Spleen (tissue), 11 donors: Measurements from ENCODE around the gene KASH5. TPM values are rescaled to one million over a fixed set of nuclear protein-coding genes. Genes with fewer than 3 reads are reported as not detected.

ENCODE experiments used
- DNase-seq: peaks from one replicate; pipeline ENCODE4 v3.0.0-alpha.2; 2020
- H3K27ac ChIP-seq, 8 donors: fragments of 200-600 bp; sonication (generic) in 7 of 8; 1 replicate in 4 of 8; 2 replicates in 4 of 8; pipeline versions ENCODE4 v1.5.0 to v1.8.0; 2016 to 2021; ENCODE audit warnings: inconsistent platforms in 4 of 8, mild to moderate bottlenecking in 4 of 8, moderate library complexity in 1 of 8
- H3K27me3 ChIP-seq, 7 donors: fragments of 200-600 bp; sonication (generic) in 6 of 7; replicated peaks in 1 of 7; 1 replicate in 4 of 7; 2 replicates in 3 of 7; pipeline versions ENCODE4 v1.5.0 to v1.8.0; 2016 to 2021; ENCODE audit warnings: inconsistent platforms in 3 of 7, mild to moderate bottlenecking in 1 of 7
- H3K36me3 ChIP-seq, 6 donors: fragments of 200-600 bp; sonication (generic) in 5 of 6; 1 replicate in 4 of 6; 2 replicates in 2 of 6; pipeline versions ENCODE4 v1.5.0 to v1.8.0; 2016 to 2021; ENCODE audit warnings: inconsistent platforms in 2 of 6
- H3K4me1 ChIP-seq, 6 donors: fragments of 200-600 bp; sonication (generic) in 5 of 6; 1 replicate in 3 of 6; 2 replicates in 3 of 6; pipeline versions ENCODE4 v1.5.0 to v1.8.0; 2016 to 2021; ENCODE audit warnings: inconsistent platforms in 3 of 6
- H3K4me3 ChIP-seq, 8 donors: fragments of 200-600 bp; sonication (generic) in 7 of 8; 1 replicate in 4 of 8; 2 replicates in 4 of 8; pipeline versions ENCODE4 v1.5.0 to v1.8.0; 2016 to 2021; ENCODE audit warnings: inconsistent platforms in 4 of 8, mild to moderate bottlenecking in 4 of 8, moderate library complexity in 2 of 8
- H3K9me3 ChIP-seq, 8 donors: fragments of 200-600 bp; sonication (generic) in 7 of 8; 1 replicate in 4 of 8; 2 replicates in 4 of 8; pipeline versions ENCODE4 v1.5.0 to v1.8.0; 2016 to 2021; ENCODE audit warnings: inconsistent platforms in 4 of 8
- POLR2A ChIP-seq, 3 donors: fragments of 450-650 bp; IDR thresholded peaks; one replicate each; pipeline ENCODE4 v1.5.1; 2017; ENCODE audit warnings: antibody characterized with exemption in 3 of 3, mild to moderate bottlenecking in 1 of 3
- POLR2AphosphoS5 ChIP-seq, 3 donors: sonication (generic); formaldehyde crosslinking; IDR thresholded peaks; one replicate each; pipeline ENCODE4 v1.5.1; 2017; ENCODE audit warnings: antibody characterized with exemption in 3 of 3
- WGBS, 5 donors: extraction: QIAGEN DNeasy Blood & Tissue Kit in 3 of 5; methylation state at CpG; one replicate each; pipeline versions ENCODE4 v1.1.5 to v1.1.7; 2013 to 2018; 5-methylcytosine and 5-hydroxymethylcytosine counted together
- intact Hi-C: fragments of 100-400 bp; cut with DNase I; formaldehyde crosslinking; loops from one replicate; pipeline ENCODE4 v1.15.0; 2023; ENCODE audit warnings: low total_unique reads
- polyA plus RNA-seq, 3 donors: library from polyadenylated mRNA; stranded (reverse); fragments of 200-250 nt; gene quantifications; one replicate each; pipeline ENCODE4 v1.2.1, GENCODE V29; 2013
- total RNA-seq, 7 donors: library from RNA; depleted of rRNA in 3 of 7; stranded (reverse); fragments of >200 nt in 3 of 7; fragmentation: NEBNext Ultra II Directional in 4 of 7; extraction: Animal tissue kit (Norgen Biotek cat#: 25700) in 4 of 7; gene quantifications; one replicate each; pipeline versions ENCODE4 v1.1.0 to v1.2.1, GENCODE V29; 2016 to 2021
- TF ChIP-seq, protein P1 (sequence below), 11 experiments: fragments of 200-600 bp in 7 of 11; fragments of 450-650 bp in 4 of 11; sonication (generic) in 4 of 11; IDR thresholded peaks in 8 of 11; conservative IDR thresholded peaks in 3 of 11; 1 replicate in 7 of 11; 2 replicates in 4 of 11; pipeline versions ENCODE4 v1.4.0 to v1.8.0; 2016 to 2021; ENCODE audit warnings: antibody characterized with exemption in 11 of 11, inconsistent platforms in 4 of 11, mild to moderate bottlenecking in 1 of 11
- donor health status: healthy with polysubstance abuse.
- donor health status: DM: no; HTN: no; CAD: no; lungs with moderate emphysema.
- donor health status: DM: no; HTN: no; CAD: no.
- donor health status: Bipolar disorder and iron deficiency.
- donor health status: healthy.
- donor health status: DM: no; HTN: no; CAD: no.
- donor health status: DM: yes; HTN: yes; CAD: no.

Gene KASH5
- total and polyA plus RNA-seq, 10 donors: 0.11 to 0.41 (median 0.26) TPM; not detected in 6

DNA sequence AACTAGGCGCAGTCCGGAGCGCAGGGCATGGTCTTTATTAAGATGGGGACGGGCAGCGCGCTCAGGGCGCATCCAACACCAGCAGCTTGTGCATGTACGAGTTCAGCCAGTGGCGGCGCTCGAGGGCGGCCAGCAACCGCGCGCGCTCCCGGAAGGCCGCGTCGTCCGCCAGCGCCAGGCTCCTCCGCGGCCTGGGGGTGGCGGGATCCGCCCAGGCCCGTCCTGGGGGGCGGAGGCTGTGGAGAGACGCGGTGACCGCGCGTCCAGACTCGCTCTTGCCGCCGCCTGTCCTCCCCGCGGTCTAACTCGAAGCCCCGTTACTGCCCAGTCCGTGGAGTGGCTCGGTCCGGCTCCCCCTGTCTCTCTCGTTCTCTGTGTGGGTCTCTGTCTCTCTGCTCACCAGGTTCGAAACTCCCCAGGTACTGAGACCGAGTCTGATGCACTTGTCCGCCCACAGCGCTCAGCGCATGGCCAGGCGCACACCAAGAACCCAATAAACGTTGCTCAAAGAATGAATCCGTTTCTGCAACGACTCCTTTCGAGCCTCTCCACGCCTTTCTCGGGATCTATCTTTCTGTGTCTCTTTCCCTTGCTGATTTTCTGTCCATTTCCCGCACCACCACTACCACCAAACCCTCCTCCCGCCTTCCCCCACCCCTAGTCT is 34.5 kb downstream of the KASH5 start:
- Histone ChIP-seq H3K4me3 (peak overlapping the region in 7 of 8 donors; percentile 6 to 63 (median 18)), H3K4me1 (peaks cover 20 to 53% (median 37%) of the 10 kb centered on the region in 6 donors), H3K9me3 (no peaks in the 10 kb centered on the region), H3K27me3 (peaks cover 5 to 98% (median 77%) of the 10 kb centered on the region in 7 donors), H3K27ac (no peak overlapping the region), H3K36me3 (no peaks in the 10 kb centered on the region)
- no peak for DNase-seq
- intact Hi-C loops: no loop called here
- peak in 1 of 3 donors; percentile 33 for TF ChIP-seq POLR2AphosphoS5 (IDR thresholded peaks at IDR 0.05)
- no peak for TF ChIP-seq POLR2A (IDR thresholded peaks at IDR 0.05)
- TF ChIP-seq, protein P1, sequence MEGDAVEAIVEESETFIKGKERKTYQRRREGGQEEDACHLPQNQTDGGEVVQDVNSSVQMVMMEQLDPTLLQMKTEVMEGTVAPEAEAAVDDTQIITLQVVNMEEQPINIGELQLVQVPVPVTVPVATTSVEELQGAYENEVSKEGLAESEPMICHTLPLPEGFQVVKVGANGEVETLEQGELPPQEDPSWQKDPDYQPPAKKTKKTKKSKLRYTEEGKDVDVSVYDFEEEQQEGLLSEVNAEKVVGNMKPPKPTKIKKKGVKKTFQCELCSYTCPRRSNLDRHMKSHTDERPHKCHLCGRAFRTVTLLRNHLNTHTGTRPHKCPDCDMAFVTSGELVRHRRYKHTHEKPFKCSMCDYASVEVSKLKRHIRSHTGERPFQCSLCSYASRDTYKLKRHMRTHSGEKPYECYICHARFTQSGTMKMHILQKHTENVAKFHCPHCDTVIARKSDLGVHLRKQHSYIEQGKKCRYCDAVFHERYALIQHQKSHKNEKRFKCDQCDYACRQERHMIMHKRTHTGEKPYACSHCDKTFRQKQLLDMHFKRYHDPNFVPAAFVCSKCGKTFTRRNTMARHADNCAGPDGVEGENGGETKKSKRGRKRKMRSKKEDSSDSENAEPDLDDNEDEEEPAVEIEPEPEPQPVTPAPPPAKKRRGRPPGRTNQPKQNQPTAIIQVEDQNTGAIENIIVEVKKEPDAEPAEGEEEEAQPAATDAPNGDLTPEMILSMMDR (IDR thresholded peaks at IDR 0.05 in 8 of 11, conservative IDR thresholded peaks at IDR 0.05 in 3 of 11): peak in 5 of 11 experiments; percentile 31 to 54 (median 46)
- 2 to 6% (median 3%) methylated on average over 47 to 58 of the region's 58 CpGs for WGBS, 5 donors

DNA sequence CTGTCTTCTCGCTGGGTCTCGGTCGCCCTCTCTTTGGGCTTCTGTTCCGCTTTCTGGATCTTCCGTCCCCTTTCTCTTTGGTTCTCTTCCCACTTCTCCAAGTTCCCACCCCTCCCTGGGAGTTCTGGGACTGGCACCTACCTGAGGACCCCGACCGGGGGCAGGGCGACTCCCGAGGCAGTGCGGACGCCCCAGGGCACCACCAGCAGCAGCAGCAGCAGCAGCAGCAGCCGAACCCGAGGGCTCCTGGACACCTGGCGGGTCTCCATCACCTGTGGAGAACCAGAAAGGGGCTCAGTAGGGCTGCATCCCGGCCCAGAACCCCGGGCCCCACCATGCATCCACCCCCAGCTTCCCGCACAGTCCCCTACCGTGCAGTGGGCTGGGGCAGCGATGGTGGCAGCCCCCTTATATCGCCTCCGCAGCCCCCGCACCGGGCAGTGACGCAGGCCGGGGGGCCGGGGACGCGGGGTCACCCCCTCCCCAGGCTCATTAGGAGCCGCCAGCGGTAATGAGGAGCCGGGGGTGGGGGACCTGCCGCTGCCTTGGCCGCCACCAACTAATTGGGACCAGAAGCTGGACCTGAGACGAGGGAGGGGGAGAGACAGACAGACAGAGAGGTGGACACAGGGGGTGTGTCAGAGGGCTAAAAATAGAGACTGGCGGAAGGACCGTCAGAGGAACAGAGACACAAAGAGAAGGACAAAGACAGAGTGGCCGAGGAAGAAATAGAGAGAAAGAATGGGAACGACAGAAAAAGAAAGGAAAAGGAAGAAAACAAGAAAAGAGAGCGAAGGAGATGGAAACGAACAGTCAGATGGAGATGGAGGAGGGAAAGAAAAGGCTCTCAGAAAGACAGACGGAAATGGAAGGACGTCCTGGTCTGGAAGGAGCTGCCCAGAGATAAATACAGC is 35.3 kb downstream of the KASH5 start, which contains the start of gene PTH2:
TSS of gene PTH2 (minus strand) at position 371 of the 914 bp plus-strand sequence. CDS start at position 269, 102 bp downstream.
- H3K27me3 ChIP-seq: peaks cover 5 to 100% (median 85%) of the 10 kb centered on the region in 7 donors
- 8 to 10% (median 9%) methylated on average over 32 to 42 of the region's 42 CpGs for WGBS, 5 donors

DNA sequence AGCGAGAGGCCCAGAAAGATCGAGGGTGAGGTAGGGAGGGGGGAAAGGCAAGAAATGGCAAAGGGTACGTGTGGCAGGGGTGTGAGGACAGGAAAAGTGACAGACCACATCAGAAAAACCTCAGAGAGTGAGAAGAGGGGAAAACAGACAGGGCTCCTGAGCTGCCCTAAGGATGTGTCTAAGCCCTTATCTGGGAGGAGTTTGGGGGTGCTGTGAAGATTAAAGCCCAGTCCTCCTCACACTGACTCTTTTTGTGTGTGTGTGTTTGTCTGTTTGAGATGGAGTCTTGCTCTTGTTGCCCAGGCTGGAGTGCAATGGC is 35.9 kb downstream of the KASH5 start:
- TF ChIP-seq, protein P1 (IDR thresholded peaks at IDR 0.05 in 8 of 11, conservative IDR thresholded peaks at IDR 0.05 in 3 of 11): no peak
- TF ChIP-seq POLR2A (IDR thresholded peaks at IDR 0.05) (no peak), POLR2AphosphoS5 (IDR thresholded peaks at IDR 0.05) (no peak)
- Histone ChIP-seq H3K4me3 (no peak overlapping the region), H3K27me3 (peaks cover 5 to 100% (median 92%) of the 10 kb centered on the region in 7 donors), H3K4me1 (peaks cover 27 to 66% (median 46%) of the 10 kb centered on the region in 6 donors), H3K27ac (no peak overlapping the region), H3K9me3 (no peaks in the 10 kb centered on the region), H3K36me3 (no peaks in the 10 kb centered on the region)
- DNase-seq: no peak
- WGBS, 5 donors: 2 to 9% (median 8%) methylated on average over 3 of the region's 3 CpGs
- intact Hi-C loops: no loop called here

More for the DNA sequence above, 35.3 kb downstream of the KASH5 start, which contains the start of gene PTH2:
- intact Hi-C loops: no loop called here
- H3K36me3 ChIP-seq: no peaks in the 10 kb centered on the region
- H3K9me3 ChIP-seq: no peaks in the 10 kb centered on the region
- no peak for DNase-seq
- H3K27ac ChIP-seq: no peak within 1 kb of the TSS
- peak within 1 kb of the TSS in 7 of 8 donors; percentile 6 to 63 (median 18) for H3K4me3 ChIP-seq
- TF ChIP-seq POLR2AphosphoS5 (IDR thresholded peaks at IDR 0.05): no peak
- TF ChIP-seq, protein P1 (IDR thresholded peaks at IDR 0.05 in 8 of 11, conservative IDR thresholded peaks at IDR 0.05 in 3 of 11): no peak
- no peak for TF ChIP-seq POLR2A (IDR thresholded peaks at IDR 0.05)
- H3K4me1 ChIP-seq: peaks cover 26 to 61% (median 42%) of the 10 kb centered on the region in 6 donors
